ENCODE data around the gene CNNM4. TPM values are rescaled to one million over a fixed set of nuclear protein-coding genes. Genes with fewer than 3 reads are reported as not detected.

The CNNM4 gene
- 1.3 and 2.1 TPM in 2 replicates for total RNA-seq

DNA sequence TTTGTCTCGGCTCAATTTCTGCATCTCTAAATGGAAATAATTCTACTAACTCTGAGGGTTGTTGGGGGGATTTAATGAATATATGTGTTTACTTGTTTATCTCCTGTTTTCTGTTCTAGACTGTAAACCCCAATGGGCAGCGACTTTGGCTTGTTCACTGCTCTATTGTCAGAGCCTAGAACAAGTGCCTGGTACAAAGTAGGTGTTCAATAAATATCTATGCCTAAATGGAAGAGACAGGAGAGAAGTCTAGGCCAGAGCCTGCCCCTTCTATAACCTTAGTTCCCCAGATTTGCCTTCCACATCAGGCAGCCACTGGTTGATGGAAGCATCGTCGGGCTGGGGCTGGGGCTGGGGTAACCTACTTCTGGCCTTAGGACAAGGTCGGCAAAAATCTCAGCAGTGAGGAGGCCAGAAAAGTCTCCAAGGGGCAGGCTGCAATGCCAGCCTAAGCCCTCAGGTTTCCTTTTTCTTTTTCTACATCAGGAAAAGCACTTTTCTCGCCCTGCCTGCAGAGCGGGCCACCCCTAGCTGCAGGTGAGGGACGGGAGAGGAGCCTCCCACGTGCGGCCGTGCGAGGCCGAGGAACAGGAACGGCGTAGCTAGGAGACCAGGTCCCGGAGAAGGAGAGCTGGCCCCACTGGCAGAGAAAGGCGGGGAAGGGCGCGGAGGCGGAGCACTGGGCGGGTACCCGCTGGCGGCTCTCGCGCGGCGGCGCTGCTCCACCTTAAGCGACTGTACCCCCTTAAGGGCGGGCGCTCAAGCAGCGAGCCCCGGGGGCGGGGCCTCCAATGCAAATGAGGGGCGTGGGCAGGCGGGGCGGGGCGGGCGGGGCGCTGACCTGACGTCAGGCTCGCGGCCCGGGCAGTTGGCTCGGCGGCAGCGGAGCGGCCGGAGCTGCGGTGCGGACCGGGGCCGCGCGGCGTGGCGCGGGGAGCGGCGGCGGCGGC lies at the start of gene CNNM4:
CNNM4 (plus strand) TSS at position 867 of the 950 bp plus-strand sequence. CDS start 98 bp downstream, outside the sequence.

GRCh38 chr2:96739633-96740428 lies 20.9 kb upstream of the CNNM4 start, which contains the start of gene LMAN2L:
Gene LMAN2L (minus strand): TSS chr2:96740064. CDS start chr2:96740040, 24 bp downstream.

DNA sequence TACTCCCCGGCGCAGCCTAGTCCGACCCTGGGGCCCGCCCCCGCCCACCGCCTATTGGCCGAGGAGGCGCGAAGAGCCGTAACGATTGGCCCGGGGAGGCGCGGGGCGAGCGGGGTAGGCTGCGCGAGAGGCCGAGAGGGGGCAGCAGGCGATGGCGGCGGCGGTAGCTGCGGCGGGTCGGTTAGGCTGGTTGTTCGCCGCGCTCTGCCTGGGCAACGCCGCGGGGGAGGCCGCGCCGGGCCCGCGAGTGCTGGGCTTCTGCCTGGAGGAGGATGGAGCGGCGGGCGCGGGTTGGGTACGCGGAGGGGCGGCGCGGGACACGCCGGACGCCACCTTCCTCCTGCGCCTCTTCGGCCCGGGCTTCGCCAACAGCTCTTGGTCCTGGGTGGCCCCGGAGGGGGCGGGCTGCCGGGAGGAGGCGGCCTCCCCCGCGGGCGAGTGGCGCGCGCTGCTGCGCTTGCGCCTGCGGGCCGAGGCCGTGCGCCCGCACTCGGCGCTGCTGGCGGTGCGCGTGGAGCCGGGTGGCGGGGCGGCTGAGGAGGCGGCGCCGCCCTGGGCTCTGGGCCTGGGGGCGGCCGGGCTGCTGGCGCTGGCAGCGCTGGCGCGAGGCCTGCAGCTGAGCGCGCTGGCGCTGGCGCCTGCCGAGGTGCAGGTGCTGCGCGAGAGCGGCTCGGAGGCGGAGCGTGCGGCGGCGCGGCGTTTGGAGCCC lies 55.6 kb downstream of the CNNM4 start, which contains the start of gene CNNM3:
CNNM3 (plus strand) TSS at position 142 of the 709 bp plus-strand sequence; CDS start at position 152, 10 bp downstream.

DNA sequence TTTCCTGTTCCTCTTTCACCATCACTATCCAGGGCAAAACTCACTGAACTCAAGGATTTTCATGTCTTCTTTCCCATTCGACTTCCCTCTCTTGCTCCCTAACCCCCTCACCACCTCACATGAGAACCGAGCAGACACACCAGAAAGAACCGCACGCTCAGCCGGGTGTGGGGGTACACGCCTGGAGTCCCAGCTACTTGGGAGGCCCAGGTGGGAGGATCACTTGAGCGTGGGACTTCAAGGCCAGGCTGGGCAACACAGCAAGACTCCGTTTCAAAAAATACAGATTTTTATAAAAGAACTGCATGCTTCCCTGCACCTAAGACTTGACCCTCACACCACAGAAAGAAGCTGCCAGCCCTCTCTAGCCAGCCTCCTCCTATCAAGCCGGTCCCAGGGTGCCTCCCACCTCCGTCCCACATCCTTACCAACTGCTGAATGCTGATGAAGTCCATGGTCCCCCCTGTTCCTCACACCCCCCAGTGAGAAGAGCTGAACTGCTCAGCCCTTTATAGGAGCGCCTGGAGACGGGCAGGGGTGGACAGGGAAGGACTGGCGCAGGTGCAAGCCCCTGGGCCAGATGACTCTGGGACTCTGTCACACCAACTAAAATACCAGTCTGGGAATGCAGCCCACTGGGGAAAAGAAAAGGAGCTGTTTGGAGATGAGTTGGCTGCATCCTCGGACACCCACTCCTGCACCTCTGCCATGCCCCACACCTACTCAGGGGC lies 83.0 kb downstream of the CNNM4 start, which contains the start of gene ANKRD23:
ANKRD23 (minus strand) TSS at position 484 of the 731 bp plus-strand sequence; CDS start at position 455, 29 bp downstream.

GRCh38 chr2:96857667-96858372 lies 97.1 kb downstream of the CNNM4 start, which contains the start of gene ANKRD39:
Gene ANKRD39 (minus strand): TSS chr2:96858016. CDS start chr2:96857987, 29 bp downstream.

Other genes starting within 250 kb of the CNNM4 start
- 12.0 and 13.1 TPM in 2 replicates for gene ARID5A, start 224.2 kb upstream of the CNNM4 start, total RNA-seq
- gene KANSL3, start 122.6 kb upstream of the CNNM4 start, total RNA-seq, result 22.1 and 22.3 TPM in 2 replicates
- gene FER1L5, start 118.1 kb upstream of the CNNM4 start, total RNA-seq, result under 0.01 and 0.15 TPM in 2 replicates
- gene LMAN2L, start 20.8 kb upstream of the CNNM4 start, total RNA-seq, result 17.2 and 29.3 TPM in 2 replicates
- 5.9 and 6.2 TPM in 2 replicates for gene CNNM3, start 55.4 kb downstream of the CNNM4 start, total RNA-seq
- 0.65 and 2.6 TPM in 2 replicates for gene ANKRD23, start 83.1 kb downstream of the CNNM4 start, total RNA-seq
- gene ANKRD39, start 97.1 kb downstream of the CNNM4 start, total RNA-seq, result 4.9 and 9.1 TPM in 2 replicates
- gene SEMA4C, start 109.2 kb downstream of the CNNM4 start, total RNA-seq, result 24.0 and 25.2 TPM in 2 replicates
- gene FAM178B, start 225.7 kb downstream of the CNNM4 start, total RNA-seq, result not detected in 2 replicates